HEK293 (cell line): ENCODE measurements around the gene SERGEF.

Source experiments
- CTCF ChIA-PET: fragments of 350-600 bp; formaldehyde crosslinking; extraction: SDS; loops from one replicate; lab custom pipeline; 2021; ENCODE audit warnings: antibody characterized with exemption; lab: Yijun Ruan, JAX
- POLR2A ChIA-PET: fragments of 300-600 bp; formaldehyde crosslinking; extraction: SDS; loops from one replicate; lab custom pipeline; 2020; ENCODE audit warnings: antibody characterized with exemption, inconsistent platforms; lab: Yijun Ruan, JAX
- H3K27ac ChIP-seq: fragments of 200-500 bp; sonication (Bioruptor generic); 2 replicates; pipeline ENCODE4 v1.5.1; 2014; ENCODE audit warnings: low read depth, low read length, control low read depth, inconsistent platforms; ENCODE audit errors: extremely low read depth
- H3K36me3 ChIP-seq, 2 experiments: fragments of 200-500 bp in 1 of 2; sonication (Bioruptor generic) in 1 of 2; 1 replicate in 1 of 2; 2 replicates in 1 of 2; pipeline ENCODE4 v1.5.1; 2014 to 2017; ENCODE audit warnings: inconsistent platforms in 2 of 2, low read length in 2 of 2; ENCODE audit not compliant: control insufficient read depth in 2 of 2, insufficient read depth in 1 of 2
- H3K4me1 ChIP-seq: fragments of 200-500 bp; sonication (Bioruptor generic); 2 replicates; pipeline ENCODE4 v1.5.1; 2014; ENCODE audit warnings: mild to moderate bottlenecking, low read length, inconsistent platforms; ENCODE audit not compliant: control insufficient read depth, insufficient read depth
- H3K4me3 ChIP-seq: 2 replicates; pipeline ENCODE4 v1.5.1; 2011; ENCODE audit warnings: low read depth, mild to moderate bottlenecking, control low read depth, low read length, moderate library complexity
- H3K9me3 ChIP-seq: fragments of 200-500 bp; sonication (Bioruptor generic); 2 replicates; pipeline ENCODE4 v1.5.1; 2014; ENCODE audit warnings: low read depth, low read length, inconsistent platforms; ENCODE audit not compliant: control insufficient read depth, insufficient read depth
- BCL11B ChIP-seq: fragments of 450-650 bp; formaldehyde crosslinking; IDR thresholded peaks from 2 replicates; pipeline ENCODE4 v1.5.1; 2016; ENCODE audit warnings: low read depth, missing biosample characterization, missing genetic modification characterization
- GLIS2 ChIP-seq: fragments of 450-650 bp; formaldehyde crosslinking; IDR thresholded peaks from 2 replicates; pipeline ENCODE4 v1.5.1; 2016; ENCODE audit warnings: missing biosample characterization, missing genetic modification characterization
- PRDM2 ChIP-seq: fragments of 450-650 bp; formaldehyde crosslinking; IDR thresholded peaks from 2 replicates; pipeline ENCODE4 v1.5.1; 2016; ENCODE audit warnings: missing biosample characterization, missing genetic modification characterization, borderline replicate concordance
- REPIN1 ChIP-seq: fragments of 450-650 bp; formaldehyde crosslinking; IDR thresholded peaks from 2 replicates; pipeline ENCODE4 v1.5.1; 2017; ENCODE audit warnings: missing biosample characterization, missing genetic modification characterization, low read depth
- ZNF140 ChIP-seq: fragments of 450-650 bp; formaldehyde crosslinking; IDR thresholded peaks from 2 replicates; pipeline ENCODE4 v1.5.1; 2016; ENCODE audit warnings: missing biosample characterization, missing genetic modification characterization
- ZNF18 ChIP-seq: fragments of 450-650 bp; formaldehyde crosslinking; IDR thresholded peaks from 2 replicates; pipeline ENCODE4 v1.5.1; 2016; ENCODE audit warnings: missing biosample characterization, missing genetic modification characterization
- ZNF184 ChIP-seq: fragments of 450-650 bp; IDR thresholded peaks from 2 replicates; pipeline ENCODE4 v1.5.1; 2018; ENCODE audit warnings: missing biosample characterization, mild to moderate bottlenecking, missing genetic modification characterization
- ZNF223 ChIP-seq: fragments of 450-650 bp; formaldehyde crosslinking; IDR thresholded peaks from 2 replicates; pipeline ENCODE4 v1.5.1; 2016; ENCODE audit warnings: missing biosample characterization, missing genetic modification characterization
- ZNF302 ChIP-seq: fragments of 450-650 bp; formaldehyde crosslinking; IDR thresholded peaks from 2 replicates; pipeline ENCODE4 v1.5.1; 2016; ENCODE audit warnings: missing biosample characterization, missing genetic modification characterization, low read depth
- ZNF324 ChIP-seq: fragments of 450-650 bp; formaldehyde crosslinking; IDR thresholded peaks from 2 replicates; pipeline ENCODE4 v1.5.1; 2016; ENCODE audit warnings: missing biosample characterization, missing genetic modification characterization
- ZNF354C ChIP-seq: fragments of 450-650 bp; formaldehyde crosslinking; IDR thresholded peaks from 2 replicates; pipeline ENCODE4 v1.5.1; 2016; ENCODE audit warnings: missing biosample characterization, missing genetic modification characterization, low read depth, borderline replicate concordance
- ZNF398 ChIP-seq: fragments of 450-650 bp; formaldehyde crosslinking; IDR thresholded peaks from 2 replicates; pipeline ENCODE4 v1.5.1; 2017; ENCODE audit warnings: missing biosample characterization, missing genetic modification characterization
- ZNF449 ChIP-seq: fragments of 450-650 bp; formaldehyde crosslinking; IDR thresholded peaks from 2 replicates; pipeline ENCODE4 v1.5.1; 2017; ENCODE audit warnings: missing biosample characterization, mild to moderate bottlenecking, missing genetic modification characterization, moderate library complexity
- ZNF548 ChIP-seq: fragments of 450-650 bp; formaldehyde crosslinking; IDR thresholded peaks from 2 replicates; pipeline ENCODE4 v1.5.1; 2016; ENCODE audit warnings: missing biosample characterization, missing genetic modification characterization
- ZNF585B ChIP-seq: fragments of 450-650 bp; formaldehyde crosslinking; IDR thresholded peaks from 2 replicates; pipeline ENCODE4 v1.5.1; 2016; ENCODE audit warnings: missing biosample characterization, missing genetic modification characterization
- ZNF596 ChIP-seq: fragments of 450-650 bp; IDR thresholded peaks from 2 replicates; pipeline ENCODE4 v1.5.0; 2018; ENCODE audit warnings: missing biosample characterization, mild to moderate bottlenecking, missing genetic modification characterization, moderate library complexity
- ZNF623 ChIP-seq: fragments of 450-650 bp; formaldehyde crosslinking; IDR thresholded peaks from 2 replicates; pipeline ENCODE4 v1.5.1; 2016; ENCODE audit warnings: missing biosample characterization, missing genetic modification characterization
- ZNF629 ChIP-seq: fragments of 450-650 bp; formaldehyde crosslinking; IDR thresholded peaks from 2 replicates; pipeline ENCODE4 v1.5.1; 2017; ENCODE audit warnings: missing biosample characterization, missing genetic modification characterization
- ZNF654 ChIP-seq: fragments of 450-650 bp; formaldehyde crosslinking; IDR thresholded peaks from 2 replicates; pipeline ENCODE4 v1.5.1; 2016; ENCODE audit warnings: low read depth, missing biosample characterization, missing genetic modification characterization
- ZNF701 ChIP-seq: fragments of 450-650 bp; formaldehyde crosslinking; IDR thresholded peaks from 2 replicates; pipeline ENCODE4 v1.5.1; 2016; ENCODE audit warnings: missing biosample characterization, missing genetic modification characterization

Gene SERGEF

GRCh38 chr11:18056561-18057181 is 43.8 kb upstream of the SERGEF start:
- no peak for TF ChIP-seq ZNF184 (tag by site-specific recombination)
- no peak for TF ChIP-seq ZNF449 (tag by site-specific recombination)
- no peak for TF ChIP-seq ZNF629 (tag by site-specific recombination)
- TF ChIP-seq ZNF354C (tag by site-specific recombination), result no peak
- TF ChIP-seq ZNF548 (tag by site-specific recombination), result no peak
- no peak for TF ChIP-seq GLIS2
- no peak for TF ChIP-seq ZNF223
- TF ChIP-seq ZNF302, result no peak
- Histone ChIP-seq H3K4me1 (no peaks in the 10 kb centered on the region), H3K27ac (no peak overlapping the region), H3K9me3 (no peaks in the 10 kb centered on the region), H3K36me3 (no peaks in the 10 kb centered on the region), H3K4me3 (no peak overlapping the region)
- CTCF ChIA-PET, result no interaction called here
- POLR2A ChIA-PET, result no interaction called here

GRCh38 chr11:18054511-18055103 is 41.8 kb upstream of the SERGEF start:
- ChIA-PET POLR2A (no interaction called here), CTCF (no interaction called here)
- Histone ChIP-seq H3K4me3 (no peak overlapping the region), H3K36me3 (no peaks in the 10 kb centered on the region), H3K4me1 (no peaks in the 10 kb centered on the region), H3K27ac (no peak overlapping the region), H3K9me3 (no peaks in the 10 kb centered on the region)
- TF ChIP-seq REPIN1 (tag by site-specific recombination) (no peak), ZNF654 (tag by site-specific recombination) (no peak), ZNF623 (tag by site-specific recombination) (no peak), ZNF701 (tag by site-specific recombination) (no peak), PRDM2 (tag by site-specific recombination) (no peak), ZNF585B (no peak)

- no peaks in the 10 kb centered on the region for H3K4me1 ChIP-seq
- CTCF ChIA-PET, result no interaction called here
- POLR2A ChIA-PET, result no interaction called here
- no peak overlapping the region for H3K4me3 ChIP-seq
- no peak overlapping the region for H3K27ac ChIP-seq
- no peaks in the 10 kb centered on the region for H3K36me3 ChIP-seq
- no peaks in the 10 kb centered on the region for H3K9me3 ChIP-seq
- TF ChIP-seq ZNF18 (tag by site-specific recombination), result no peak
- TF ChIP-seq BCL11B (tag by site-specific recombination), result no peak
- no peak for TF ChIP-seq ZNF324
- TF ChIP-seq REPIN1 (tag by site-specific recombination), result no peak
- no peak for TF ChIP-seq ZNF548 (tag by site-specific recombination)
- TF ChIP-seq ZNF596 (tag by site-specific recombination), result no peak
- no peak for TF ChIP-seq ZNF140 (tag by site-specific recombination)
- TF ChIP-seq ZNF398 (tag by site-specific recombination), result no peak
Measured at GRCh38 chr11:18050848-18051247, 38.0 kb upstream of the SERGEF start.
